HG02642 (cell line): ENCODE results near the gene UPK3BL1.

Experiments used
- ATAC-seq: cut with Tn5 transposase; IDR thresholded peaks from one replicate; pipeline ENCODE4 v1.9.1; 2021; ENCODE audit warnings: mild to moderate bottlenecking; ENCODE audit not compliant: unreplicated experiment, poor library complexity

Gene UPK3BL1

DNA sequence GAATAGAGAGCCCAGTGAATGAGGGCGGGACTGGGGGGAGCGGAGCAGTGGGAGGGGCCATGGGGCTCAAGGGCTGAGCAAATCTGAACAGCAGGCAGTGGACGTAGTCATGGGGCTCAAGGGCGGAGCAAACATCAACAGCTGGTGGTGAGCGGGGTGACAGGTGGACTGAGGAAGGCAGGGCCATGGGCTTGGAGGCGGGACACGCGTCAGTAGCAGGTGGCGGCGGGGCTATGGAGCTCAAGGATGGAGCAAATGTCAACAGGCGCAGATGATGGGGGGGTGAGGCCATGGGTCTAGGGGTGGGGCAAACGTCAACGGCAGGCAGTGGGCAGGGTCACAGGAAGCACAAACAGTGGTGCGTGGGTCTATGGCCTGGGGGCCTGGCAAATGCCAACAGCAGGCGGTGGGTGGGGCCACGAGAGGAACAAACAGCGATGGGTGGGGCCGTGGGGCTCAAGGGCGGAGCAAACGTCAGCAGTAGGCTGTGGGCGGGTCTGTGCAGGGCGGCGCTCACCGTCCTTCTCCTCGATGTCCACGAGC lies 50.0 kb downstream of the UPK3BL1 start:
- ATAC-seq = peak; percentile 42

DNA sequence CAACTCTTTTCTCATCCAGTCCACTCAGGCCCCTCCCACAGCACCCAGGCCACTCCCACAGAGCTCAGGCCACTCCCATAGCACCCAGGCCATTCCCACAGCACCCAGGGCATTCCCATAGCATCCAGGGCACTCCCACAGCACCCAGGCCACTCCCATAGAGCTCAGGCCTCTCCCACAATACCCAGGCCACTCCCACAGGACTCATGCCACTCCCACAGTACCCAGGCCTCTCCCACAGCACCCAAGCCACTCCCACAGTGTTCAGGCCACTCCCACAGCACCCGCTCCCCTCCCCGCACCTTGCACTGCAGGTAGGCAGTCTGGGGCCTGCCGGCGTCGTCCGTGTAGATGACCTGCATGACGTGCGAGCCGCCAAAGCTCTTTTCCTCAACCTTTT lies 52.7 kb downstream of the UPK3BL1 start:
- ATAC-seq = peak; percentile 58
